HUES64 (cell line): ENCODE data around the gene SLC27A6.
A peak's percentile ranks its signal among the peaks of the same experiment; 100 is the strongest.

Source experiments
- H3K27ac ChIP-seq: 2 replicates; pipeline ENCODE4 v1.7.0; 2013; ENCODE audit warnings: low read depth, low read length, inconsistent platforms
- H3K27me3 ChIP-seq: 2 replicates; pipeline ENCODE4 v1.6.1; 2013; ENCODE audit warnings: mild to moderate bottlenecking, low read length; ENCODE audit not compliant: insufficient read depth
- H3K36me3 ChIP-seq: 2 replicates; pipeline ENCODE4 v1.6.1; 2013; ENCODE audit warnings: mild to moderate bottlenecking, low read length; ENCODE audit not compliant: insufficient read depth
- H3K4me1 ChIP-seq: 2 replicates; pipeline ENCODE4 v1.6.1; 2013; ENCODE audit warnings: mild to moderate bottlenecking, low read length, moderate library complexity; ENCODE audit not compliant: insufficient read depth
- H3K4me3 ChIP-seq: 2 replicates; pipeline ENCODE4 v1.5.1; 2013; ENCODE audit warnings: mild to moderate bottlenecking, low read length, moderate library complexity
- H3K9ac ChIP-seq: 2 replicates; pipeline ENCODE4 v1.6.1; 2013; ENCODE audit warnings: mild to moderate bottlenecking, low read depth, low read length
- H3K9me3 ChIP-seq: 2 replicates; pipeline ENCODE4 v1.6.1; 2013; ENCODE audit warnings: low read depth, low read length; ENCODE audit not compliant: insufficient read depth
- WGBS: fragments of 150-250, 120-280 bp; methylation state at CpG from one replicate; pipeline ENCODE4 v1.1.7; 2013; ENCODE audit warnings: missing lambda C conversion rate; 5-methylcytosine and 5-hydroxymethylcytosine counted together

Gene SLC27A6

DNA sequence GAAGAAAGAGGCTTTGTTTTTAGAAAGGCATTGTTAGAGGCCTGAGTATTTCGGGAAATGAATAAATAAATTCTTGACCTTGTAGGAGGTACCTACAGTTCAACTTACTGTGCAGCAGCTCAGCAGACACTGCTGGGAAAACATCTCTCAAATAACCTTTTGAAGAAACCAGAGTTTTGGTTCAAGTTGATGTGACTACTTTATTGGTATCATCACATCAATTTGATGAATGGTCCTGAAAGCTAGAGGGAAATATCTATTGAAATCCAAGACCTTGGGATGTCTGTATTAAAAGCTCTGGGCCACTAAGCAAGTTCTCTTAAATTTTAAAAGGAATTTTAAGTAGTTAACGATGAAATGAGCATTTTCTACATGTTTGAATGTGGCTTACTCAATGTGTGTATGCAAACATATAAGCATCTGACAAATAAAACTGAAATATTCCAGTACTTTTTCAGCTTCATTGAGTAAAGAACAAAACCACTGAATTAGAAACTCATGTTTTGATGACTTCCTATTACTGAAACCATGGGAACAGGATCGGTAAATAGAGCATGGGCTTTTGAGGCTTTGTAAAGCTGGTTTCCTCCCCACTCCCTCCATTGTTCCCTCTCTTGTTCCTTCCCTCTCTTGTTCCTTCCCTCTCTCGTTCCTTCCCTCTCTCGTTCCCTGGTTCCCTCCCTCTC, 36.7 kb downstream of the SLC27A6 start:
- no peaks in the 10 kb centered on the region for H3K36me3 ChIP-seq
- no peak overlapping the region for H3K27ac ChIP-seq
- peaks cover 14% of the 10 kb centered on the region; the same call in 1 of the 2 replicates for H3K4me1 ChIP-seq
- H3K4me3 ChIP-seq: no peak overlapping the region
- H3K9ac ChIP-seq: peak overlapping the region; percentile 28; the same call in 1 of the 2 replicates
- WGBS: 76% methylated on average over 5 of the region's 5 CpGs
- H3K27me3 ChIP-seq: no peaks in the 10 kb centered on the region
- no peaks in the 10 kb centered on the region for H3K9me3 ChIP-seq

DNA sequence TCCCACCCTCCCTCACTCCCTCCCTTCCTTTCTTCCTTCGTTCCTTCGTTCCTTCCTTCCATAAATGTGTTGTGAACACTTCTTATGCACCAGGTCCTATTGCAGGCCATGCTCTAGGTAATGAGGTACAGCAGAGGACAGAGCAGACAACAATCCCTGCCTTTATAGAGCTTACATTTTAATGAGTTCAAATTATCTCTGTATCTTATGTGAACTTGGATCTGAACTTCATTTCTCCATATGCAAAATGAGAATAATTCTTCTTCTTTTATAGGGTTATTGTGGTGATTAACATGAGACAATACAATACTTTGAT, 37.2 kb downstream of the SLC27A6 start:
- no peak overlapping the region; the same call in 1 of the 2 replicates for H3K27ac ChIP-seq
- H3K4me3 ChIP-seq: no peak overlapping the region
- WGBS: 62% methylated on average over 2 of the region's 2 CpGs
- H3K9me3 ChIP-seq: no peaks in the 10 kb centered on the region
- peak overlapping the region; percentile 28; the same call in 1 of the 2 replicates for H3K9ac ChIP-seq
- no peaks in the 10 kb centered on the region for H3K36me3 ChIP-seq
- no peaks in the 10 kb centered on the region for H3K27me3 ChIP-seq
- H3K4me1 ChIP-seq: peaks cover 14% of the 10 kb centered on the region; the same call in 1 of the 2 replicates

DNA sequence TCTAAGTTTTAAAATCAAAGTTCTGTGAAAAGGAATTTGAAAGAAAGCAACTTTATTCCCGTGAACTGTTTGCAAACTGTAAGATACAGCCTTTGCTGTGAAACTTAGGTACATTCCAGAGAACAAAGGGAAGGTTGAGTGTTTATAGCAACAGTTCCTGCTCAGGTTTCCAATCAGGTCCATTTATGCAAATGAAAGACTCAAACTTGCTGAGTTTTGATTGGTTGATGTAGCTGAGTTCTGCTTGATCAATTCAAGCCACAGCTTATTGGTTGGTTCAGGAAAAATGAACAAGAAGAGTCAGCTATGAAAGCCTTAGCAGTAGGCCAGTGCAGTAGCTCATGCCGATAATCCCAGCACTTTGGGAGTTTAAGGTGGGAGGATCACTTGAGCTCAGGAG, 37.9 kb downstream of the SLC27A6 start:
- 93% methylated on average over 2 of the region's 2 CpGs for WGBS
- no peak overlapping the region for H3K4me3 ChIP-seq

GRCh38 chr5:129014185-129014584, 48.9 kb downstream of the SLC27A6 start:
- H3K9ac ChIP-seq: no peak overlapping the region
- no peaks in the 10 kb centered on the region for H3K27me3 ChIP-seq
- WGBS: 96% methylated on average over 4 of the region's 4 CpGs
- no peak overlapping the region for H3K27ac ChIP-seq
- no peaks in the 10 kb centered on the region for H3K36me3 ChIP-seq
- no peaks in the 10 kb centered on the region for H3K9me3 ChIP-seq
- no peaks in the 10 kb centered on the region for H3K4me1 ChIP-seq
- no peak overlapping the region for H3K4me3 ChIP-seq

More for the DNA sequence above, 37.9 kb downstream of the SLC27A6 start:
- peaks cover 14% of the 10 kb centered on the region; the same call in 1 of the 2 replicates for H3K4me1 ChIP-seq
- no peak overlapping the region for H3K9ac ChIP-seq
- H3K27ac ChIP-seq: no peak overlapping the region
- H3K9me3 ChIP-seq: no peaks in the 10 kb centered on the region
- H3K36me3 ChIP-seq: no peaks in the 10 kb centered on the region
- H3K27me3 ChIP-seq: no peaks in the 10 kb centered on the region

GRCh38 chr5:129018837-129019236, 53.5 kb downstream of the SLC27A6 start:
- Histone ChIP-seq H3K4me1 (no peaks in the 10 kb centered on the region), H3K36me3 (no peaks in the 10 kb centered on the region), H3K9ac (no peak overlapping the region), H3K27me3 (no peaks in the 10 kb centered on the region), H3K9me3 (no peaks in the 10 kb centered on the region), H3K27ac (no peak overlapping the region), H3K4me3 (no peak overlapping the region)

- no peak overlapping the region for H3K9ac ChIP-seq
- no peaks in the 10 kb centered on the region for H3K36me3 ChIP-seq
- H3K9me3 ChIP-seq: no peaks in the 10 kb centered on the region
- H3K27me3 ChIP-seq: no peaks in the 10 kb centered on the region
- no peak overlapping the region for H3K27ac ChIP-seq
- 79% methylated on average over 2 of the region's 4 CpGs for WGBS
- H3K4me3 ChIP-seq: no peak overlapping the region
- no peaks in the 10 kb centered on the region for H3K4me1 ChIP-seq
Measured at GRCh38 chr5:129019401-129019908, 54.2 kb downstream of the SLC27A6 start.

DNA sequence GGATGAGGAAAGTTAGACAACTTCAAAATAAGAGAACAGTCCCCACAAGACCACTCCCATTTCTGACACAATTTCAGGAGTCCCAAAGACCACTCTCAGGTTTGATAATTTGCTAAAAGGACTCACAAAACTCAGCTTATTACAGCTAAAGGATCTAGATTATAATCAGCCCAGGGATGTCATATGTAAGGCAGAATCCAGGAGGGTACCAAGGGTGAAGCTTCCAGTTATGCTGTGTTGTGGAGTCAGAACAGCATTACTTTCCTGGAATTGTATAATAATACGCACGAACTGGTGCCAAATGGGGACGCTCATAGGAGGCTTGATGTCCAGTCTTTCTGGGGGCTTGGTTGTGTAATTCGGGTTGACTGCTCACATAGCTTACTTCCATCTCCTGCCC, 55.4 kb downstream of the SLC27A6 start:
- H3K9ac ChIP-seq: no peak overlapping the region
- H3K36me3 ChIP-seq: no peaks in the 10 kb centered on the region
- no peak overlapping the region for H3K4me3 ChIP-seq
- H3K27me3 ChIP-seq: no peaks in the 10 kb centered on the region
- WGBS: 94% methylated on average over 4 of the region's 4 CpGs
- no peaks in the 10 kb centered on the region for H3K9me3 ChIP-seq
- no peaks in the 10 kb centered on the region for H3K4me1 ChIP-seq
- no peak overlapping the region for H3K27ac ChIP-seq

DNA sequence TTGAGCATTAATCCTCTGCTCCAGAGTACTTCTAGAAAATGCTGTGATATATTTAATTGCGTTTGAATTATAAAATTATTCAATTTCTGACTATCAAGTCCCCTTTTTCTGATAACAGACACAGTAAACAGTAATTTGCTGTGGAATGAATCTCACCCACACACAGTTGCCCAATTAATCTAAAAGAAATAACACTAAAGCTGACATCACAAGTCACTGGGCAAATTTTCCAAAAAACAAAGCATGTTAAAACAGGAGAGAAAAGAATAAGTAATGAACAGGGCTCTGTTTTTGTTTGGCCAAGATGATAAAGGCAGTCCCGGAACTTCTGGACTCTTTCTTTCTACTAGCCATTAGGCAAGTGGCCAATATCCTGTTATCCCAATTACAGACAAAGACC, 56.5 kb downstream of the SLC27A6 start:
- no peak overlapping the region for H3K27ac ChIP-seq

DNA sequence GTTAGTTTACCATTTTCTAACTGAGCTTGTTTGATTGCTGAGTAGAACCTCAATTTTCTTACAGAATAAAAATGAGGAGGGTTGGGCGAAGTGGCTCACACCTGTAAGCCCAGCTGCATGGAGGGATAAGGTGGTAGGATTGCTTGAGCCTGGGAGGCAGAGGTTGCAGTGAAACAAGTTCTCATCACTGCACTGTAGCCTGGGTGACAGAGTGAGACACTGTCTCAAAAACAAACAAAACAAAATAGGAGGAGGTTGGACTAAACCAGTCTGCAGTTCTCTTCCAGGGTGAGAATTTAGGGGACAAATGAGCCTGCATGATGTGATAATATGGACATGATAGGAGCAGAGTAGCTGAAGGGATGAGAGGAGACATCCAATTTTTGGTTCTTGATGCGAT, 57.3 kb downstream of the SLC27A6 start:
- H3K36me3 ChIP-seq: no peaks in the 10 kb centered on the region
- WGBS: 89% methylated on average over 1 of the region's 2 CpGs
- H3K27me3 ChIP-seq: no peaks in the 10 kb centered on the region
- no peak overlapping the region for H3K4me3 ChIP-seq
- no peaks in the 10 kb centered on the region for H3K4me1 ChIP-seq
- no peak overlapping the region for H3K27ac ChIP-seq
- H3K9me3 ChIP-seq: no peaks in the 10 kb centered on the region
- H3K9ac ChIP-seq: no peak overlapping the region

More for the DNA sequence above, 56.5 kb downstream of the SLC27A6 start:
- Histone ChIP-seq H3K9ac (no peak overlapping the region), H3K9me3 (no peaks in the 10 kb centered on the region), H3K4me3 (no peak overlapping the region), H3K4me1 (no peaks in the 10 kb centered on the region), H3K27me3 (no peaks in the 10 kb centered on the region), H3K36me3 (no peaks in the 10 kb centered on the region)
- WGBS: 92% methylated on average over 1 of the region's 2 CpGs

- Histone ChIP-seq H3K27me3 (no peaks in the 10 kb centered on the region), H3K4me1 (no peaks in the 10 kb centered on the region)
- WGBS: 94% methylated on average over 1 of the region's 1 CpG
Measured at GRCh38 chr5:129027260-129027659, 62.0 kb downstream of the SLC27A6 start.

DNA sequence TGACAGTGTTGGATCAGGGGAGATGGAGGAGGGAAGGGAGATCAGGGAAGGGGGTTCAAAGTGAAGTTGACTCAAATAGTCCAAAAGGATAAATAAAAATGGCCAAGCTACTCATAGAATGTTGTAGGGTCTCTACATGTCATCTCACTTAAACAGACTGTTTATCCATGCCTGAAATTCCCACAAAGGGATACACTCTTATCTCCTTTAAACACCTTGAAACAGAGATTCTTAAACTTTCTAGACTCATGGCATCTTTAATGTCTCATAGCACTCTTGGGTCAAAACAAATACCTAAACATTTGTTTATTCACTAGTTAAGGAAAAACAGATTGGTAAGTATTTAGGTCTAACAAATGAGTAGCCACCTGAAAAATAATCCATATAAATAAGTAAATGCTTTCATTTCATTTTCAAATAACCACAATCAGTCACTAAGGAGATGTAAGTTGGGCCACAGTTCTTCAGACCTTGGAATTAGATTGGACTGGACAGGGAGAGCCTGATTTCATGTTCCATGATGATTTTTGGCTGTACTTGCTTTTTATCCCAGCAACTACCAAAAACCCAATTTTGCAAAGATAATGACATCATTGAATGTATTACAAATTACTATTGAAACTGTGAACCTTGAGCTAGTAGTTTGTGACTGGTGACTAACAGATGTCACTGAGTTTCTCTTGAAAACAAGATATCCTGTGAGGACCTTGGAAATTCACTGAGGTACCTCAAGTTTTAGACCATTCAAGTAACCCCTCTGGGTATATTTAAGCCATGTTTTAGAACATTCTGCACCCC, 66.8 kb downstream of the SLC27A6 start:
- Histone ChIP-seq H3K9me3 (no peaks in the 10 kb centered on the region), H3K4me3 (no peak overlapping the region), H3K4me1 (no peaks in the 10 kb centered on the region), H3K27ac (no peak overlapping the region), H3K36me3 (no peaks in the 10 kb centered on the region), H3K27me3 (no peaks in the 10 kb centered on the region), H3K9ac (no peak overlapping the region)

More at GRCh38 chr5:129027260-129027659, 62.0 kb downstream of the SLC27A6 start:
- Histone ChIP-seq H3K4me3 (no peak overlapping the region), H3K36me3 (no peaks in the 10 kb centered on the region), H3K9me3 (no peaks in the 10 kb centered on the region), H3K9ac (no peak overlapping the region), H3K27ac (no peak overlapping the region)
